WI38 (cell line): ENCODE results near the gene SETX.

Experiments
- H3K4me3 ChIP-seq: 2 replicates; pipeline ENCODE4 v1.5.1; 2011; ENCODE audit warnings: low read depth, mild to moderate bottlenecking, control low read depth, low read length
- TF ChIP-seq, protein P1 (sequence below): IDR thresholded peaks from 2 replicates; pipeline ENCODE4 v1.5.1; 2012; ENCODE audit warnings: low read depth, mild to moderate bottlenecking, control low read depth, low read length

SETX gene, protein sequence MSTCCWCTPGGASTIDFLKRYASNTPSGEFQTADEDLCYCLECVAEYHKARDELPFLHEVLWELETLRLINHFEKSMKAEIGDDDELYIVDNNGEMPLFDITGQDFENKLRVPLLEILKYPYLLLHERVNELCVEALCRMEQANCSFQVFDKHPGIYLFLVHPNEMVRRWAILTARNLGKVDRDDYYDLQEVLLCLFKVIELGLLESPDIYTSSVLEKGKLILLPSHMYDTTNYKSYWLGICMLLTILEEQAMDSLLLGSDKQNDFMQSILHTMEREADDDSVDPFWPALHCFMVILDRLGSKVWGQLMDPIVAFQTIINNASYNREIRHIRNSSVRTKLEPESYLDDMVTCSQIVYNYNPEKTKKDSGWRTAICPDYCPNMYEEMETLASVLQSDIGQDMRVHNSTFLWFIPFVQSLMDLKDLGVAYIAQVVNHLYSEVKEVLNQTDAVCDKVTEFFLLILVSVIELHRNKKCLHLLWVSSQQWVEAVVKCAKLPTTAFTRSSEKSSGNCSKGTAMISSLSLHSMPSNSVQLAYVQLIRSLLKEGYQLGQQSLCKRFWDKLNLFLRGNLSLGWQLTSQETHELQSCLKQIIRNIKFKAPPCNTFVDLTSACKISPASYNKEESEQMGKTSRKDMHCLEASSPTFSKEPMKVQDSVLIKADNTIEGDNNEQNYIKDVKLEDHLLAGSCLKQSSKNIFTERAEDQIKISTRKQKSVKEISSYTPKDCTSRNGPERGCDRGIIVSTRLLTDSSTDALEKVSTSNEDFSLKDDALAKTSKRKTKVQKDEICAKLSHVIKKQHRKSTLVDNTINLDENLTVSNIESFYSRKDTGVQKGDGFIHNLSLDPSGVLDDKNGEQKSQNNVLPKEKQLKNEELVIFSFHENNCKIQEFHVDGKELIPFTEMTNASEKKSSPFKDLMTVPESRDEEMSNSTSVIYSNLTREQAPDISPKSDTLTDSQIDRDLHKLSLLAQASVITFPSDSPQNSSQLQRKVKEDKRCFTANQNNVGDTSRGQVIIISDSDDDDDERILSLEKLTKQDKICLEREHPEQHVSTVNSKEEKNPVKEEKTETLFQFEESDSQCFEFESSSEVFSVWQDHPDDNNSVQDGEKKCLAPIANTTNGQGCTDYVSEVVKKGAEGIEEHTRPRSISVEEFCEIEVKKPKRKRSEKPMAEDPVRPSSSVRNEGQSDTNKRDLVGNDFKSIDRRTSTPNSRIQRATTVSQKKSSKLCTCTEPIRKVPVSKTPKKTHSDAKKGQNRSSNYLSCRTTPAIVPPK (N-terminal part only)

DNA sequence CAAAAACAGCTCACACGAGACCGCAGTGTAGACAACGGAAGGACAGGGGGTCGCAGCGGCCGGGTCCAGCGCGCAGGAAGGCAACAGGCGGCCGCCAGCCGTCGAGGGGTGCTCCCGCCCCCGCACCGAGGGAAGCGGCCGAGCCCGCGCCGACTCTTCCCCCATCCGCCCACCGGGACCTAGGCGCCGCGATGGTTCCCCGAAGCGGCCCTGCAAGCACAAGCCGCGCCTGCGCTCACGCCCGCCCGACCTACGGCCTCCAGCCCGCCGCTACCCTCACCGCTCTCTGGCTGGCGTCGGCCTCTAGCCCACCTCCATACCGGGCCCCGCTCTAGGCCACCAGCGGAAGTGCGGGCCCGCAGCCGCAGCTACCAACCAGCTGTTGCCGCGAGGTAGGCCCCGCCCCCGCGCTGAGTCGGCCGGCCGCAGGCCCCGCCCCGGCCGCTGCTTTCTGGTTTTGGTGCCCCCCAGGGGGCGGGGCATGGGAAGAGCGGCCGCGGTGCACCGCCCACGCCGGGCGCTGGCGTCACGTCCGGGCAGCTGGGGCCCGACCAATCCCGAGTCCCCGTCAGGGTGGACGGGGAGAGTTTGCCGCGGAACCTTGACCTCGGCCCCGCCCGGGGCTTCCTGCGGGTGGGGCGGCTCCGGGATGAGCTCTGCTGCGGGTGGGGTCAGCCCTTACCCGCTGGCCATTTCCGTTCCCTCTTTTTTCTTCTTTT, at the start of gene SETX:
Gene SETX, minus strand, starts transcription at position 350 of the 719 bp plus-strand sequence. CDS start 5,558 bp downstream, outside the sequence.
- peak within 1 kb of the TSS; percentile 80 for H3K4me3 ChIP-seq
- TF ChIP-seq, protein P1, sequence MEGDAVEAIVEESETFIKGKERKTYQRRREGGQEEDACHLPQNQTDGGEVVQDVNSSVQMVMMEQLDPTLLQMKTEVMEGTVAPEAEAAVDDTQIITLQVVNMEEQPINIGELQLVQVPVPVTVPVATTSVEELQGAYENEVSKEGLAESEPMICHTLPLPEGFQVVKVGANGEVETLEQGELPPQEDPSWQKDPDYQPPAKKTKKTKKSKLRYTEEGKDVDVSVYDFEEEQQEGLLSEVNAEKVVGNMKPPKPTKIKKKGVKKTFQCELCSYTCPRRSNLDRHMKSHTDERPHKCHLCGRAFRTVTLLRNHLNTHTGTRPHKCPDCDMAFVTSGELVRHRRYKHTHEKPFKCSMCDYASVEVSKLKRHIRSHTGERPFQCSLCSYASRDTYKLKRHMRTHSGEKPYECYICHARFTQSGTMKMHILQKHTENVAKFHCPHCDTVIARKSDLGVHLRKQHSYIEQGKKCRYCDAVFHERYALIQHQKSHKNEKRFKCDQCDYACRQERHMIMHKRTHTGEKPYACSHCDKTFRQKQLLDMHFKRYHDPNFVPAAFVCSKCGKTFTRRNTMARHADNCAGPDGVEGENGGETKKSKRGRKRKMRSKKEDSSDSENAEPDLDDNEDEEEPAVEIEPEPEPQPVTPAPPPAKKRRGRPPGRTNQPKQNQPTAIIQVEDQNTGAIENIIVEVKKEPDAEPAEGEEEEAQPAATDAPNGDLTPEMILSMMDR: no peak

GRCh38 chr9:132404228-132404881, 49.6 kb upstream of the SETX start:
- TF ChIP-seq, protein P1: no peak
- no peak overlapping the region for H3K4me3 ChIP-seq

DNA sequence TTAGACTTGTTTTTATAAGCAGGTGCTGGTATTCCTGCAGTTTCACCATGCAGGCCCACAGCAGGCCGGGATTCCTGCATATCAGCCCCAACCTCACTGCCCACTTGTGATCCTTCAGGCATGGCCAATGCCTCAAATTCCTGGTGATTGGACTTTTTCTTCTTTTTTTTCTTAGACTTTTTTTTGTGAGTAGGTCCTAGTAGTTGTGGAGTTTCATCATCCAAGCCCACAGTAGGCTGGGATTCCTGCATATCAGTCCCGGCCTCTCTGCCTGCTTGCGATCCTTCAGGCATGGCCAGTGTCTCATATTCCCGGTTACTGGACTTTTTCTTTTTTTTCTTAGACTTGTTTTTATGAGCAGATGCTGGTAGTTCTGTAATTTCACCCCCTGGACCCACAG, 47.0 kb upstream of the SETX start:
- TF ChIP-seq, protein P1: no peak
- no peak overlapping the region for H3K4me3 ChIP-seq

GRCh38 chr9:132395560-132395959, 40.8 kb upstream of the SETX start:
- TF ChIP-seq, protein P1: no peak

DNA sequence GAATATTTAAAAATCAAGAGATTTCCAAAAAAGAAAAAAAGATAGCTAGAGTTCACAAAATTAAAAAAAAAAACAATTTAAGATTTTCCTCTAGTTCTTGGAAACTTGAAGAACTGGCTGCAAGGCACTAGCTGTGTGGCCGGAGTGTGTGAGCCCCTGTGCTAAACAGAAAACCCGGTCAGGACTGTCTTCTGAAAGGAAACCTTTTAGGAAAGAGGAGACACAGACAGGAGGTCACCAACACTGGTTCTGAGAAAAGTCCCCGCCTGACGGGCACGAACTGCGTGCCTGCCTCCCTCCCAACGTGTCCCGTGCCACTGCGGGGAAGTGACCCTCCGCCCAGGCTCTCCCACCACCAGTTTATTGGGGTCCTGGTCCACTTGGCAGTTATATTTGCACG, 36.7 kb upstream of the SETX start:
- TF ChIP-seq, protein P1: no peak
- no peak overlapping the region for H3K4me3 ChIP-seq

More at GRCh38 chr9:132395560-132395959, 40.8 kb upstream of the SETX start:
- H3K4me3 ChIP-seq: no peak overlapping the region

GRCh38 chr9:132390966-132391365, 36.2 kb upstream of the SETX start:
- TF ChIP-seq, protein P1: no peak
- no peak overlapping the region for H3K4me3 ChIP-seq
